ENCODE results near the gene MRPL14. TPM values are rescaled to one million over a fixed set of nuclear protein-coding genes. Genes with fewer than 3 reads are reported as not detected.

Gene MRPL14
- total and polyA plus RNA-seq, 2 of the 8 experiments (the other 6 are each of a cell fraction or from before 2014, with no cell fraction given), result 82.0 to 97.1 TPM

DNA sequence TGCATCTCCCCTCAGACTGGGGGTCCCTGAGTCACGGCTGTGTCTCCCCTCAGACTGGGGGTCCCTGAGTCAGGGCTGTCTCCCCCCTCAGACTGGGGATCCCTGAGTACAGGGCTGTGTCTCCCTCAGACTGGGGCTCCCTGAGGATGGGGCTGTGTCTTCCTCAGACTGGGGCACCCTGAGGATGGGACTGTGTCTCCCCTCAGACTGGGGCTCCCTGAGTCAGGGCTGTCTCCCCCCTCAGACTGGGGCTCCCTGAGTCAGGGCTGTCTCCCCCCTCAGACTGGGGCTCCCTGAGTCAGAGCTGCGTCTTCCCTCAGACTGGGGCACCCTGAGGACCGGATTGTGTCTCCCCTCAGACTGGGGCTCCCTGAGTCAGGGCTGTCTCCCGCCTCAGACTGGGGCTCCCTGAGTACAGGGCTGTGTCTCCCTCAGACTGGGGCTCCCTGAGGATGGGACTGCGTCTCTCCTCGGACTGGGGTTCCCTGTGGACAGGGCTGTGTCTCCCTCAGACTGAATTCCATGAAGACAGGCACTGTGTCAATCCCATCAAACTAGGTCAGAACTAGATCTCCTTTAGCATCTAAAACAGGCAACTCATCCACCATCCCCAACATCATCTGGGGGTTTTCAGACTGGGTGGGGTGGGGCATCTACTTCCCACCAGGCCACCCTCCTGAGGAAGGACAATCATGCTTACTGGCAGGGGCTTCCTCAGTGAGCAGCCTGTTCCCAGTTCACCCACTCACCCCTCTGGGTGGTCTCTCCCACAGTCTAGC is 60.7 kb downstream of the MRPL14 start:
- no peak for TF ChIP-seq GABPA (IDR thresholded peaks at IDR 0.05; ENCODE audit: borderline replicate concordance, insufficient read depth, low read length)
- TF ChIP-seq, protein P1, sequence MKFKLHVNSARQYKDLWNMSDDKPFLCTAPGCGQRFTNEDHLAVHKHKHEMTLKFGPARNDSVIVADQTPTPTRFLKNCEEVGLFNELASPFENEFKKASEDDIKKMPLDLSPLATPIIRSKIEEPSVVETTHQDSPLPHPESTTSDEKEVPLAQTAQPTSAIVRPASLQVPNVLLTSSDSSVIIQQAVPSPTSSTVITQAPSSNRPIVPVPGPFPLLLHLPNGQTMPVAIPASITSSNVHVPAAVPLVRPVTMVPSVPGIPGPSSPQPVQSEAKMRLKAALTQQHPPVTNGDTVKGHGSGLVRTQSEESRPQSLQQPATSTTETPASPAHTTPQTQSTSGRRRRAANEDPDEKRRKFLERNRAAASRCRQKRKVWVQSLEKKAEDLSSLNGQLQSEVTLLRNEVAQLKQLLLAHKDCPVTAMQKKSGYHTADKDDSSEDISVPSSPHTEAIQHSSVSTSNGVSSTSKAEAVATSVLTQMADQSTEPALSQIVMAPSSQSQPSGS (IDR thresholded peaks at IDR 0.05; ENCODE audit: low read length), result no peak
- TF ChIP-seq CHD2 (IDR thresholded peaks at IDR 0.05; ENCODE audit: low read length), result no peak
- TF ChIP-seq TAF7 (optimal IDR thresholded peaks at IDR 0.05; ENCODE audit: borderline replicate concordance, low read depth, low read length), result no peak
- TF ChIP-seq, protein P2, sequence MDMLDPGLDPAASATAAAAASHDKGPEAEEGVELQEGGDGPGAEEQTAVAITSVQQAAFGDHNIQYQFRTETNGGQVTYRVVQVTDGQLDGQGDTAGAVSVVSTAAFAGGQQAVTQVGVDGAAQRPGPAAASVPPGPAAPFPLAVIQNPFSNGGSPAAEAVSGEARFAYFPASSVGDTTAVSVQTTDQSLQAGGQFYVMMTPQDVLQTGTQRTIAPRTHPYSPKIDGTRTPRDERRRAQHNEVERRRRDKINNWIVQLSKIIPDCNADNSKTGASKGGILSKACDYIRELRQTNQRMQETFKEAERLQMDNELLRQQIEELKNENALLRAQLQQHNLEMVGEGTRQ (IDR thresholded peaks at IDR 0.05; ENCODE audit: low read length), result no peak
- TF ChIP-seq JUND (IDR thresholded peaks at IDR 0.05; ENCODE audit: low read length), result no peak
- Histone ChIP-seq H3K4me2 (ENCODE audit: insufficient read depth in 1 of 2, low read depth in 2 of 2, low read length in 2 of 2) (no peak overlapping the region), H3K9ac (replicated peaks in 1 of 4; ENCODE audit: extremely low read depth in 1 of 4, low read depth in 3 of 4, low read length in 3 of 4) (no peak overlapping the region; a peak in 1 of 7 replicates), H4K91ac (replicated peaks; ENCODE audit: insufficient read length, low read length) (no peak overlapping the region), H3K36me3 (ENCODE audit: control insufficient read depth in 2 of 4, insufficient read depth in 4 of 4, low read length in 3 of 4) (no peaks in the 10 kb centered on the region), H3K56ac (replicated peaks; ENCODE audit: insufficient read length, low read depth, low read length) (no peak overlapping the region), H3K27me3 (replicated peaks in 1 of 4; ENCODE audit: control insufficient read depth in 3 of 4, extremely low read depth in 1 of 4, insufficient read depth in 3 of 4, low read length in 3 of 4) (no peaks in the 10 kb centered on the region; a peak in 1 of 7 replicates), H2BK20ac (ENCODE audit: low read length) (no peak overlapping the region), H2BK15ac (ENCODE audit: low read length) (0 out of 2 replicates have a peak overlapping the region, but pooled peaks have one; percentile 81), H3K4me1 (replicated peaks in 1 of 4; ENCODE audit: control insufficient read depth in 3 of 4, insufficient read depth in 4 of 4, low read length in 3 of 4) (peaks cover 0 to 16% (median 9%) of the 10 kb centered on the region in 4 experiments; a peak in 5 of 7 replicates), H2AK5ac (ENCODE audit: low read depth, low read length) (peak overlapping the region; percentile 48; the same call in 1 of the 2 replicates), H3K14ac (ENCODE audit: insufficient read length) (no peak overlapping the region), H3K27ac (ENCODE audit: low read depth, low read length) (no peak overlapping the region), H3K4ac (replicated peaks; ENCODE audit: insufficient read length, low read depth, low read length) (no peak overlapping the region), H3K79me1 (ENCODE audit: low read depth, low read length) (no peaks in the 10 kb centered on the region; the same call in 1 of the 2 replicates), H3K23ac (ENCODE audit: insufficient read length) (no peak overlapping the region), H2BK120ac (replicated peaks; ENCODE audit: low read depth, low read length) (no peak overlapping the region), H4K20me1 (replicated peaks in 1 of 2; ENCODE audit: control insufficient read depth in 1 of 2, insufficient read depth in 2 of 2, low read length in 2 of 2) (no peaks in the 10 kb centered on the region), H4K8ac (ENCODE audit: extremely low read depth, insufficient read depth, low read length) (no peak overlapping the region), H3K79me2 (ENCODE audit: control insufficient read depth in 1 of 2, insufficient read depth in 2 of 2, low read length in 2 of 2) (no peaks in the 10 kb centered on the region), H2BK5ac (ENCODE audit: low read depth, low read length) (peak overlapping the region; percentile 32; the same call in 1 of the 2 replicates), H2BK12ac (ENCODE audit: low read depth, low read length) (peak overlapping the region; percentile 90; the same call in 1 of the 2 replicates), H3K23me2 (ENCODE audit: low read depth, low read length) (no peaks in the 10 kb centered on the region), H3K18ac (ENCODE audit: extremely low read depth, low read length) (no peak overlapping the region), H3K4me3 (ENCODE audit: extremely low read depth in 1 of 4, insufficient read depth in 2 of 4, low read depth in 3 of 4, low read length in 4 of 4) (no peak overlapping the region), H4K5ac (ENCODE audit: insufficient read length, low read depth, low read length) (no peak overlapping the region), H3K9me3 (ENCODE audit: insufficient read depth in 2 of 2, low read depth in 1 of 2, low read length in 1 of 2) (no peaks in the 10 kb centered on the region), H2AFZ (ENCODE audit: low read length) (no peak overlapping the region)
- ChIA-PET POLR2A (ENCODE audit: partially characterized antibody) (interaction anchor here (0.6 to 1.6 kb wide), 7 partner anchors 14 to 181 kb away, joined by 3 to 4 read pairs (median 3); no protein-coding TSS in a partner anchor), CTCF (ENCODE audit: partially characterized antibody) (interaction anchor here (0.6 to 23.4 kb wide), 12 partner anchors 8 to 299 kb away, joined by 3 to 331 read pairs (median 8); partner anchors contain the start of gene VEGFA)
- FAIRE-seq, result no peak
- 82% methylated on average over 6 of the region's 6 CpGs; no CpG with 5 or more reads in 1 of the 2 experiments for WGBS, 2 experiments (ENCODE audit: extremely low coverage in 1 of 2, insufficient coverage in 1 of 2, insufficient read length in 1 of 2, insufficient replicate concordance in 2 of 2, low coverage in 1 of 2, low lambda C conversion rate in 2 of 2, missing lambda C conversion rate in 1 of 2)
- DNase-seq (ENCODE audit: low read depth in 1 of 2, low spot score in 2 of 2), result no peak
